Brain microvascular endothelial cell (primary cell): ENCODE results near the gene JCHAIN.

Experiments
- DNase-seq: peaks from one replicate; pipeline ENCODE4 v3.0.0-alpha.2; 2020
- H3K27ac ChIP-seq: fragments of 250-450 bp; sonication (Bioruptor Pico); 2 replicates; pipeline ENCODE4 v1.5.1; 2020; ENCODE audit warnings: mild to moderate bottlenecking, moderate library complexity
- H3K27me3 ChIP-seq: fragments of 250-450 bp; sonication (Bioruptor Pico); replicated peaks from 2 replicates; pipeline ENCODE4 v1.5.1; 2020; ENCODE audit warnings: mild to moderate bottlenecking
- H3K36me3 ChIP-seq: fragments of 250-450 bp; sonication (Bioruptor Pico); replicated peaks from 2 replicates; pipeline ENCODE4 v1.5.1; 2020; ENCODE audit warnings: mild to moderate bottlenecking
- H3K4me3 ChIP-seq: 2 replicates; pipeline ENCODE4 v1.5.1; 2011; ENCODE audit warnings: low read depth, mild to moderate bottlenecking, control low read depth, low read length, moderate library complexity
- CTCF ChIP-seq: IDR thresholded peaks from 2 replicates; pipeline ENCODE4 v1.5.1; 2011; ENCODE audit warnings: low read depth, mild to moderate bottlenecking, moderate library complexity, low read length, control low read depth, inconsistent platforms; ENCODE audit errors: missing control alignments
- in situ Hi-C: cut with HindIII; loops from 2 replicates; pipeline ENCODE4 v1.10.0; 2017; ENCODE audit warnings: low sequenced_read_pairs, low pct_ligation_motif_present

Gene JCHAIN

GRCh38 chr4:70634482-70634881 is 31.8 kb downstream of the JCHAIN start:
- in situ Hi-C loops, result no loop called here
- Histone ChIP-seq H3K36me3 (no peaks in the 10 kb centered on the region), H3K27me3 (no peaks in the 10 kb centered on the region), H3K4me3 (no peak overlapping the region), H3K27ac (no peak overlapping the region)
- no peak for TF ChIP-seq CTCF
- no peak for DNase-seq

- in situ Hi-C loops, result no loop called here
- TF ChIP-seq CTCF, result no peak
- DNase-seq, result no peak
- Histone ChIP-seq H3K4me3 (no peak overlapping the region), H3K27me3 (no peaks in the 10 kb centered on the region), H3K36me3 (no peaks in the 10 kb centered on the region), H3K27ac (no peak overlapping the region)
Measured at GRCh38 chr4:70632028-70632427, 34.3 kb downstream of the JCHAIN start.

- Histone ChIP-seq H3K36me3 (no peaks in the 10 kb centered on the region), H3K4me3 (no peak overlapping the region), H3K27me3 (no peaks in the 10 kb centered on the region), H3K27ac (no peak overlapping the region)
- in situ Hi-C loops, result no loop called here
- no peak for TF ChIP-seq CTCF
- DNase-seq, result no peak
Measured at GRCh38 chr4:70630162-70630561, 36.1 kb downstream of the JCHAIN start.

- in situ Hi-C loops, result no loop called here
- Histone ChIP-seq H3K4me3 (no peak overlapping the region), H3K27me3 (no peaks in the 10 kb centered on the region), H3K36me3 (no peaks in the 10 kb centered on the region), H3K27ac (no peak overlapping the region)
- DNase-seq, result no peak
- TF ChIP-seq CTCF, result no peak
Measured at GRCh38 chr4:70629469-70630090, 36.7 kb downstream of the JCHAIN start.

GRCh38 chr4:70628444-70628843 is 37.9 kb downstream of the JCHAIN start, which contains the start of gene ENAM:
ENAM (plus strand) TSS chr4:70628744; CDS start chr4:70629501, 757 bp downstream.
- no peak within 1 kb of the TSS for H3K4me3 ChIP-seq
- no peak for TF ChIP-seq CTCF

GRCh38 chr4:70627620-70628019 is 38.7 kb downstream of the JCHAIN start:
- Histone ChIP-seq H3K27ac (no peak overlapping the region), H3K27me3 (no peaks in the 10 kb centered on the region), H3K4me3 (no peak overlapping the region), H3K36me3 (no peaks in the 10 kb centered on the region)
- no peak for DNase-seq
- in situ Hi-C loops, result no loop called here
- no peak for TF ChIP-seq CTCF

More at GRCh38 chr4:70628444-70628843, 37.9 kb downstream of the JCHAIN start, which contains the start of gene ENAM:
- in situ Hi-C loops, result no loop called here
- Histone ChIP-seq H3K27ac (no peak within 1 kb of the TSS), H3K27me3 (no peaks in the 10 kb centered on the region), H3K36me3 (no peaks in the 10 kb centered on the region)
- DNase-seq, result no peak
